Neural cell (in vitro differentiated cells): ENCODE data around the gene ZDHHC8.

Experiments
- EP300 ChIP-seq: fragments of 450-650 bp; conservative IDR thresholded peaks from 2 replicates; pipeline ENCODE4 v1.6.1; 2014; ENCODE audit warnings: antibody characterized with exemption, mild to moderate bottlenecking, moderate library complexity; ENCODE audit not compliant: poor library complexity, severe bottlenecking
- EZH2 ChIP-seq: fragments of 200-600, 300-800 bp; shearing (Covaris generic), sonication (generic); IDR thresholded peaks from 2 replicates; pipeline ENCODE4 v1.6.1; 2014; ENCODE audit warnings: antibody characterized with exemption, low read length, borderline replicate concordance, mild to moderate bottlenecking; ENCODE audit not compliant: insufficient read depth, poor library complexity, severe bottlenecking
- MXI1 ChIP-seq: fragments of 450-650 bp; conservative IDR thresholded peaks from 2 replicates; pipeline ENCODE4 v1.6.1; 2014; ENCODE audit warnings: antibody characterized with exemption, mild to moderate bottlenecking; ENCODE audit not compliant: poor library complexity, severe bottlenecking
- POLR2AphosphoS5 ChIP-seq: IDR thresholded peaks from 2 replicates; pipeline ENCODE4 v1.6.1; 2012
- RAD21 ChIP-seq: fragments of 450-650 bp; conservative IDR thresholded peaks from 2 replicates; pipeline ENCODE4 v1.6.1; 2014; ENCODE audit warnings: antibody characterized with exemption, mild to moderate bottlenecking, moderate library complexity
- SMC3 ChIP-seq: fragments of 450-650 bp; conservative IDR thresholded peaks from 2 replicates; pipeline ENCODE4 v1.6.1; 2014; ENCODE audit warnings: antibody characterized with exemption, mild to moderate bottlenecking, moderate library complexity; ENCODE audit not compliant: poor library complexity
- TAF1 ChIP-seq: IDR thresholded peaks from 2 replicates; pipeline ENCODE4 v1.6.1; 2012; ENCODE audit warnings: low read depth
- TF ChIP-seq, protein P1 (sequence below): fragments of 450-650 bp; IDR thresholded peaks from 2 replicates; pipeline ENCODE4 v1.5.1; 2014; ENCODE audit warnings: antibody characterized with exemption, mild to moderate bottlenecking, moderate library complexity; ENCODE audit not compliant: poor library complexity, severe bottlenecking
- TF ChIP-seq, protein P2 (sequence below): IDR thresholded peaks from 2 replicates; pipeline ENCODE4 v1.6.1; 2012; ENCODE audit warnings: borderline replicate concordance

DNA sequence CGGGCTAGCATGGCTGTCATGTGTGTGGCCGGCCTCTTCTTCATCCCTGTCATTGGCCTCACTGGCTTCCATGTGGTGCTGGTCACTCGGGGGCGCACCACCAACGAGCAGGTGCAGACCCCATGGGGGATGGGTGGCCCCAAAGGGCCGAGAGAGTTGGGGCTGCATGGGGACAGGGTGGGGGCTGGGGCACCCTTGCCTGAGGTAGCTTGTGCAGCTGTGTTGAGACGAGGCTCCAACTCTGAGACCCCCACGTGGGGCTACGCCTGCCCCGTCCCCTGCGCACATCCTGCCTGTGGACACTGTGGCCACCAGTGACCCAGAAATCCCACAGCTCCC, 8.5 kb downstream of the ZDHHC8 start:
- TF ChIP-seq, protein P1, sequence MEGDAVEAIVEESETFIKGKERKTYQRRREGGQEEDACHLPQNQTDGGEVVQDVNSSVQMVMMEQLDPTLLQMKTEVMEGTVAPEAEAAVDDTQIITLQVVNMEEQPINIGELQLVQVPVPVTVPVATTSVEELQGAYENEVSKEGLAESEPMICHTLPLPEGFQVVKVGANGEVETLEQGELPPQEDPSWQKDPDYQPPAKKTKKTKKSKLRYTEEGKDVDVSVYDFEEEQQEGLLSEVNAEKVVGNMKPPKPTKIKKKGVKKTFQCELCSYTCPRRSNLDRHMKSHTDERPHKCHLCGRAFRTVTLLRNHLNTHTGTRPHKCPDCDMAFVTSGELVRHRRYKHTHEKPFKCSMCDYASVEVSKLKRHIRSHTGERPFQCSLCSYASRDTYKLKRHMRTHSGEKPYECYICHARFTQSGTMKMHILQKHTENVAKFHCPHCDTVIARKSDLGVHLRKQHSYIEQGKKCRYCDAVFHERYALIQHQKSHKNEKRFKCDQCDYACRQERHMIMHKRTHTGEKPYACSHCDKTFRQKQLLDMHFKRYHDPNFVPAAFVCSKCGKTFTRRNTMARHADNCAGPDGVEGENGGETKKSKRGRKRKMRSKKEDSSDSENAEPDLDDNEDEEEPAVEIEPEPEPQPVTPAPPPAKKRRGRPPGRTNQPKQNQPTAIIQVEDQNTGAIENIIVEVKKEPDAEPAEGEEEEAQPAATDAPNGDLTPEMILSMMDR: no peak
- TF ChIP-seq TAF1 (no peak), EP300 (no peak), POLR2AphosphoS5 (no peak), RAD21 (no peak), MXI1 (no peak), SMC3 (no peak), EZH2 (no peak)
- TF ChIP-seq, protein P2, sequence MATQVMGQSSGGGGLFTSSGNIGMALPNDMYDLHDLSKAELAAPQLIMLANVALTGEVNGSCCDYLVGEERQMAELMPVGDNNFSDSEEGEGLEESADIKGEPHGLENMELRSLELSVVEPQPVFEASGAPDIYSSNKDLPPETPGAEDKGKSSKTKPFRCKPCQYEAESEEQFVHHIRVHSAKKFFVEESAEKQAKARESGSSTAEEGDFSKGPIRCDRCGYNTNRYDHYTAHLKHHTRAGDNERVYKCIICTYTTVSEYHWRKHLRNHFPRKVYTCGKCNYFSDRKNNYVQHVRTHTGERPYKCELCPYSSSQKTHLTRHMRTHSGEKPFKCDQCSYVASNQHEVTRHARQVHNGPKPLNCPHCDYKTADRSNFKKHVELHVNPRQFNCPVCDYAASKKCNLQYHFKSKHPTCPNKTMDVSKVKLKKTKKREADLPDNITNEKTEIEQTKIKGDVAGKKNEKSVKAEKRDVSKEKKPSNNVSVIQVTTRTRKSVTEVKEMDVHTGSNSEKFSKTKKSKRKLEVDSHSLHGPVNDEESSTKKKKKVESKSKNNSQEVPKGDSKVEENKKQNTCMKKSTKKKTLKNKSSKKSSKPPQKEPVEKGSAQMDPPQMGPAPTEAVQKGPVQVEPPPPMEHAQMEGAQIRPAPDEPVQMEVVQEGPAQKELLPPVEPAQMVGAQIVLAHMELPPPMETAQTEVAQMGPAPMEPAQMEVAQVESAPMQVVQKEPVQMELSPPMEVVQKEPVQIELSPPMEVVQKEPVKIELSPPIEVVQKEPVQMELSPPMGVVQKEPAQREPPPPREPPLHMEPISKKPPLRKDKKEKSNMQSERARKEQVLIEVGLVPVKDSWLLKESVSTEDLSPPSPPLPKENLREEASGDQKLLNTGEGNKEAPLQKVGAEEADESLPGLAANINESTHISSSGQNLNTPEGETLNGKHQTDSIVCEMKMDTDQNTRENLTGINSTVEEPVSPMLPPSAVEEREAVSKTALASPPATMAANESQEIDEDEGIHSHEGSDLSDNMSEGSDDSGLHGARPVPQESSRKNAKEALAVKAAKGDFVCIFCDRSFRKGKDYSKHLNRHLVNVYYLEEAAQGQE: no peak
